Astrocyte of the cerebellum (primary cell): ENCODE data around the gene CHI3L2.

ENCODE experiments used
- DNase-seq: peaks from one replicate; pipeline ENCODE4 v3.0.0-alpha.2; 2011; ENCODE audit warnings: low read depth
- H3K4me3 ChIP-seq: 2 replicates; pipeline ENCODE4 v1.5.1; 2011; ENCODE audit warnings: mild to moderate bottlenecking, low read depth, low read length, moderate library complexity
- in situ Hi-C: cut with HindIII; loops from 2 replicates; pipeline ENCODE4 v1.10.0; 2017; ENCODE audit warnings: low sequenced_read_pairs
- TF ChIP-seq, protein P1 (sequence below): IDR thresholded peaks from 2 replicates; pipeline ENCODE4 v1.5.1; 2012; ENCODE audit warnings: low read length, low read depth, moderate library complexity, mild to moderate bottlenecking; ENCODE audit errors: missing control alignments

CHI3L2 gene

DNA sequence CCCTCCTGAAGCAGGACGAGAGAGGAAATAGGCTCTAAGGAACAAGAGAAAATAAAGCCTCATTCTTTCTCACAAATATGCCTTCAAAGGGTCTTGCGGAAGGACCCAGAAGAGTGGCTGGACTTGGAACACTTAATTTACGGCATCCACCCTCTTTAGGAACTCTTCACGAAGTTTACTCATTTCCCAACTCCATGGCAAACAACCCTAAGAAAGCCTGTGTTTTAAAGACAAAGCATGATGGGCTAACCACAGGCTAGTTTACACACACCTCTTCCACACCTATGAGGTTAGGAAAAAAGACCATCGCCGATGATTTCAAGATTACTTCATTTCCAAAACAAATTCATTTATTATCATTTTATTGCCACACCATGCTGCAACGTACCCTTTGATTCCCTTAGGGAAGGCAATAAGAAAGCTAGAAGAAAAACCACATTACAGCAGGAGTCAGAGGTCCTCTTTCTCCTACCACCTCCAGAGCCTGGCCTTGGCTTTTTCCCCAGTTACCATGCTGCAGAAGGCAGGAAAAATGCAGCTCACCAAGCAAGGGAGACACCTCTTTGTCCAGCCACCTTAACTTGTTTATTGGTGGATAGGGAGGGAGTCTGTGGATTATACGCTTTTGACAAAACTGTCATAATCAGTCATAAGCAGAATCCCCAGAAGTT, 29.6 kb downstream of the CHI3L2 start:
- no peak overlapping the region for H3K4me3 ChIP-seq
- in situ Hi-C loops, result no loop called here
- DNase-seq, result no peak
- TF ChIP-seq, protein P1, sequence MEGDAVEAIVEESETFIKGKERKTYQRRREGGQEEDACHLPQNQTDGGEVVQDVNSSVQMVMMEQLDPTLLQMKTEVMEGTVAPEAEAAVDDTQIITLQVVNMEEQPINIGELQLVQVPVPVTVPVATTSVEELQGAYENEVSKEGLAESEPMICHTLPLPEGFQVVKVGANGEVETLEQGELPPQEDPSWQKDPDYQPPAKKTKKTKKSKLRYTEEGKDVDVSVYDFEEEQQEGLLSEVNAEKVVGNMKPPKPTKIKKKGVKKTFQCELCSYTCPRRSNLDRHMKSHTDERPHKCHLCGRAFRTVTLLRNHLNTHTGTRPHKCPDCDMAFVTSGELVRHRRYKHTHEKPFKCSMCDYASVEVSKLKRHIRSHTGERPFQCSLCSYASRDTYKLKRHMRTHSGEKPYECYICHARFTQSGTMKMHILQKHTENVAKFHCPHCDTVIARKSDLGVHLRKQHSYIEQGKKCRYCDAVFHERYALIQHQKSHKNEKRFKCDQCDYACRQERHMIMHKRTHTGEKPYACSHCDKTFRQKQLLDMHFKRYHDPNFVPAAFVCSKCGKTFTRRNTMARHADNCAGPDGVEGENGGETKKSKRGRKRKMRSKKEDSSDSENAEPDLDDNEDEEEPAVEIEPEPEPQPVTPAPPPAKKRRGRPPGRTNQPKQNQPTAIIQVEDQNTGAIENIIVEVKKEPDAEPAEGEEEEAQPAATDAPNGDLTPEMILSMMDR, result no peak

DNA sequence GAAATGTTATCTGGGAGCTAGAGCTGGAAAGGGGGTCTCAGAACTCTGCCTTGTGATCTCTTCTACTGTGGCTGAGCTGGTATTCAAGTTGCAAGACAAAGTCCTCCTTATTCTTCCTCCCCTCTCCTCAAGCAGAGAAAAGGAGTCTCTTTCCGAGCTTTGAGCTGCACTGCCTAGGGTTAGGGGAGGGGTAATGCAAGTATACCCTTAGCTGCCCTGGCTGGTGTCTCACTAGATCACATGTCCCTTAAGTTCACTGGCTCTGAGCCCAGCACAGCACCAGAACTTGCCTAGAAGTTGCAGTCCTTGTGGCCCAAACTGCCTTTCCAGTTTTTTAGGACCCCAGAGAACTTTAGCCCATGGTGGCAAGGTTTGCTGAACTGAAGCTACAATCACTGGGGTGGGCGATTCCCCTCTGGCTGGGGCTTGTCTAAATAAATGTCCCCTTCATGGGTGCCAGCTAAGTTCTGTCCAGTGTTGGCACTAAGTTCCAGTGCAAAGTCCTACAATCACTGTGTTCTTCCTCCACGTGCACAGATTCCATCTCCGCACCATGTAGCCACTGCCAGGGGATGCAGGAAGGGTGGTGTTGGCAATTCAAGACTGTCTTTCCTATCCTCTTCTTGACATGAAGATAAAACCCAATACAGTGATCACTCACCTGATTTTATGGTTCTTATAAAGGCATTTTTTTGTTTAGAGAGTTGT, 40.4 kb downstream of the CHI3L2 start:
- in situ Hi-C loops, result no loop called here
- no peak overlapping the region for H3K4me3 ChIP-seq
- DNase-seq, result no peak
- TF ChIP-seq, protein P1, result no peak

DNA sequence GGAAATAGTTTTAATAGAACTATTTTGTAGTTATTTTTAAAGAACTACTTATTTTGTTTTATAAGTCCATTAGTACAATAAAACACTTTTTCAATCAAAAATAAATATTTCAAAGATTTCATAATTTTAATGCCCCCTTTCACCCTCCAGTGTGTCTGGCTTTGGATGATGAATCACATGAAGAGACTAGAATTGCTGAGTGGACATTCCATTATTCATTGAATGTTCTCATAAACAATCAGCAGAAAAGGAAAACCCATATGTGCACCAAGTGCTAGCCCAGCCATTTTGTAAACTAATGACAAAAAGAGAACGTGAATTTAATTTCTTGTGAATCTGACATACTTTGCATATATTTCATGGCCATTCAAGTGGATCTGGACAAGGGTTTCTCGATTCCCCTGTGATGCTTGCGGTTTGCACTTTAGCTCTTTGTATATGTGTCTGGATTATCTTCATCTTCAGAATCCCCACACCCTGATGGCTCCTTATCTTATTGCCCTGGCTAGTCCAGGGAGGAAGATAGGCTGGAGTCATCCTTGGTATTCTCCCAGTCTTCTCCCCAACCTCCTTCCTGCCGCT, 42.4 kb downstream of the CHI3L2 start:
- TF ChIP-seq, protein P1, result no peak
- in situ Hi-C loops, result no loop called here
- no peak overlapping the region for H3K4me3 ChIP-seq
- DNase-seq, result no peak

- TF ChIP-seq, protein P1, result no peak
- in situ Hi-C loops, result no loop called here
Observed at GRCh38 chr1:111270771-111271463, 43.4 kb downstream of the CHI3L2 start.

GRCh38 chr1:111271464-111271801, 43.9 kb downstream of the CHI3L2 start:
- DNase-seq, result no peak
- TF ChIP-seq, protein P1, result no peak
- no peak overlapping the region for H3K4me3 ChIP-seq
- in situ Hi-C loops, result no loop called here

More at GRCh38 chr1:111270771-111271463, 43.4 kb downstream of the CHI3L2 start:
- no peak for DNase-seq
- no peak overlapping the region for H3K4me3 ChIP-seq

DNA sequence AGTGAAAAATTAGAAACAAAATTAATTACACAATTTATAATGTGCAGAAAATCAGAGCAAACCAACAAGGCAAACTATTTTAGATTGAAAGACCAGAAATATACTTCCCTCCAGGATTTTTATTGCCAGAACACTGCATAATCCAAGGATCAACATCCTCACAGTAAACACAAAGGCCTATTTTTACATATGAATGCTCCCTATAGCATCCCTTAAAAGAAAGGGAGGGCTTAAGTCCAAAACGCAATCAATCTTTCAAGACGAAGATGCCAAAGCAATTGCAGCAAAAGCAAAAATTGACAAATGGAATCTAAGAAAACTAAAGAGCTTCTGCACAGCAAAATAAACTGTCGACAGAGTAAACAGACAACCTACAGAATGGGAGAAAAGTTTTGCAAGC, 44.6 kb downstream of the CHI3L2 start:
- no peak overlapping the region for H3K4me3 ChIP-seq
- TF ChIP-seq, protein P1, result no peak
- no peak for DNase-seq
- in situ Hi-C loops, result no loop called here
